GM23338 (cell line): ENCODE measurements around the gene DERA.

Experiments
- CREB1 ChIP-seq: fragments of 250-450 bp; sonication (Bioruptor Pico); IDR thresholded peaks from 2 replicates; pipeline ENCODE4 v1.5.0; 2020; ENCODE audit warnings: low read depth, mild to moderate bottlenecking, moderate library complexity
- CTCF ChIP-seq, 2 experiments: fragments of 200-600 bp in 1 of 2; sonication (generic) in 1 of 2; conservative IDR thresholded peaks; 2 replicates each; pipeline versions ENCODE4 v1.5.1 to v1.6.1; 2016 to 2017; ENCODE audit warnings: antibody characterized with exemption in 2 of 2, low read depth in 2 of 2, mild to moderate bottlenecking in 2 of 2, moderate library complexity in 1 of 2
- ETS1 ChIP-seq: IDR thresholded peaks from 2 replicates; pipeline ENCODE4 v1.6.1; 2016; ENCODE audit warnings: antibody characterized with exemption
- EZH2 ChIP-seq: fragments of 200-600 bp; sonication (generic); IDR thresholded peaks from one replicate; pipeline ENCODE4 v1.8.0; 2017; ENCODE audit warnings: antibody characterized with exemption, mild to moderate bottlenecking, low read depth; ENCODE audit not compliant: unreplicated experiment
- EZH2phosphoT487 ChIP-seq: fragments of 200-600 bp; sonication (generic); IDR thresholded peaks from one replicate; pipeline ENCODE4 v1.8.1; 2018; ENCODE audit warnings: antibody characterized with exemption; ENCODE audit not compliant: unreplicated experiment
- JUNB ChIP-seq: IDR thresholded peaks from one replicate; pipeline ENCODE4 v1.6.1; 2016; ENCODE audit warnings: antibody characterized with exemption; ENCODE audit not compliant: unreplicated experiment
- NANOG ChIP-seq: IDR thresholded peaks from 2 replicates; pipeline ENCODE4 v1.6.1; 2016; ENCODE audit warnings: antibody characterized with exemption, borderline replicate concordance
- POLR2AphosphoS5 ChIP-seq: IDR thresholded peaks from 2 replicates; pipeline ENCODE4 v1.6.1; 2016; ENCODE audit warnings: antibody characterized with exemption, low read depth
- REST ChIP-seq: IDR thresholded peaks from one replicate; pipeline ENCODE4 v1.6.1; 2018; ENCODE audit warnings: antibody characterized with exemption; ENCODE audit not compliant: unreplicated experiment
- STAT1 ChIP-seq: IDR thresholded peaks from one replicate; pipeline ENCODE4 v1.6.1; 2016; ENCODE audit warnings: antibody characterized with exemption; ENCODE audit not compliant: unreplicated experiment

- TF ChIP-seq CTCF (conservative IDR thresholded peaks at IDR 0.05; ENCODE audit: low read depth in 2 of 2) = no peak
- TF ChIP-seq EZH2 = no peak
- TF ChIP-seq EZH2phosphoT487 = no peak
- no peak for TF ChIP-seq POLR2AphosphoS5
- TF ChIP-seq REST = no peak
- TF ChIP-seq CREB1 (CRISPR knock-in tag) = no peak
- no peak for TF ChIP-seq ETS1
- TF ChIP-seq STAT1 = no peak
- TF ChIP-seq NANOG = no peak
- TF ChIP-seq JUNB = no peak
Measured at GRCh38 chr12:16016748-16017147, 105.6 kb downstream of the DERA start.
